ENCODE results near the gene ERC2. TPM values are rescaled to one million over a fixed set of nuclear protein-coding genes. Genes with fewer than 3 reads are reported as not detected.

The ERC2 gene
- total RNA-seq, 1 experiment from 2014 or later, result 0.90 TPM

DNA sequence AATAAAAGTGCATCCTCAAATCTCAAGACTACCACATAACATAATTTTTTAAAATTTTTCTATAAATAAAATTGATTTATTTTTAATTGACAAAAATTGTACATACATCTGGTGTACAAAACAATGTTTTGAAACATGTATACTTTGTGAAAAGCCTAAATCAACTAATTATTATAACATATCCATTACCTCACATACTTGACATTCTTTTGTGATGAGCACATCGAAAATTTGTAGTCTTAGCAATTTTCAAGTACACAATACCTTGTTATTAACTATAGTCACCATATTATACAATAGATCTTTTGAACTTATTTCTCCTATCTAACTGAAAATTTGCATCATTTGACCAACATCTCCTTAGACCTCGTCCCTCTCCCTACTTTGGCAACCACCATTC lies 973.3 kb downstream of the ERC2 start:
- Histone ChIP-seq H3K27ac (ENCODE audit: low read depth, low read length, poor library complexity, severe bottlenecking) (no peak overlapping the region), H3K36me3 (ENCODE audit: insufficient read depth, low read length, poor library complexity, severe bottlenecking) (no peaks in the 10 kb centered on the region), H3K4me1 (ENCODE audit: insufficient read depth, low read length, poor library complexity, severe bottlenecking) (peaks cover 21% of the 10 kb centered on the region), H3K9me3 (ENCODE audit: low read depth, low read length, poor library complexity, severe bottlenecking) (no peaks in the 10 kb centered on the region), H3K27me3 (replicated peaks; ENCODE audit: insufficient read depth, low read depth, low read length, poor library complexity) (no peaks in the 10 kb centered on the region), H3K4me3 (ENCODE audit: low read depth, low read length, poor library complexity, severe bottlenecking) (no peak overlapping the region)
- intact Hi-C loops (cut with micrococcal nuclease; ENCODE audit: unreplicated experiment), result no loop called here
- no TSS peak for BruUV-seq (replicated peaks)
- ChIA-PET CTCF (no interaction called here), POLR2A (ENCODE audit: low non-redundant PET) (no interaction called here)
- DNase-seq (ENCODE audit: low spot score), result no peak
- TF ChIP-seq, protein P1, sequence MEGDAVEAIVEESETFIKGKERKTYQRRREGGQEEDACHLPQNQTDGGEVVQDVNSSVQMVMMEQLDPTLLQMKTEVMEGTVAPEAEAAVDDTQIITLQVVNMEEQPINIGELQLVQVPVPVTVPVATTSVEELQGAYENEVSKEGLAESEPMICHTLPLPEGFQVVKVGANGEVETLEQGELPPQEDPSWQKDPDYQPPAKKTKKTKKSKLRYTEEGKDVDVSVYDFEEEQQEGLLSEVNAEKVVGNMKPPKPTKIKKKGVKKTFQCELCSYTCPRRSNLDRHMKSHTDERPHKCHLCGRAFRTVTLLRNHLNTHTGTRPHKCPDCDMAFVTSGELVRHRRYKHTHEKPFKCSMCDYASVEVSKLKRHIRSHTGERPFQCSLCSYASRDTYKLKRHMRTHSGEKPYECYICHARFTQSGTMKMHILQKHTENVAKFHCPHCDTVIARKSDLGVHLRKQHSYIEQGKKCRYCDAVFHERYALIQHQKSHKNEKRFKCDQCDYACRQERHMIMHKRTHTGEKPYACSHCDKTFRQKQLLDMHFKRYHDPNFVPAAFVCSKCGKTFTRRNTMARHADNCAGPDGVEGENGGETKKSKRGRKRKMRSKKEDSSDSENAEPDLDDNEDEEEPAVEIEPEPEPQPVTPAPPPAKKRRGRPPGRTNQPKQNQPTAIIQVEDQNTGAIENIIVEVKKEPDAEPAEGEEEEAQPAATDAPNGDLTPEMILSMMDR (conservative IDR thresholded peaks at IDR 0.05; ENCODE audit: low read depth, low read length), result no peak
- TF ChIP-seq EZH2 (IDR thresholded peaks at IDR 0.05; ENCODE audit: borderline replicate concordance, low read depth, low read length, poor library complexity, severe bottlenecking), result no peak

DNA sequence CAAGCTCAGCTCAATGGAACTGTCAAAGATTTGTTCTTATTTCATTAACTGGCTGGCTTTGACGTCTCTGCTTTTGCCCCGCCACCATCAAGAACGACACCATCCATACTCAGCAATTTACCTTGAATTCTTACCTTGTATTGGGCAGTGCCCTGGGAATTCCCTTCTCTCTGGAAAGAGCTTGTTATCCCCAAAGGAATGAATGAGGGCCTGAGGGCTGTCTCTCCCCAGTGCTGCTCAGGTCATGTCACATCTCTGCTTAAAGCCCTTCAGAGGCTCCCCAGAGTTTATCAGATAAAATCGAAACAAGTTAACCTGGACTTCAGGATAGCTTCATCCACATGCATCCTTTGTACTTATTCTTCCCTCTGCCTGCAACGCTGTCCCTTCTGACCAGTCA lies 975.3 kb downstream of the ERC2 start:
- no peak for DNase-seq (ENCODE audit: low spot score)
- Histone ChIP-seq H3K36me3 (ENCODE audit: insufficient read depth, low read length, poor library complexity, severe bottlenecking) (no peaks in the 10 kb centered on the region), H3K4me3 (ENCODE audit: low read depth, low read length, poor library complexity, severe bottlenecking) (no peak overlapping the region), H3K27me3 (replicated peaks; ENCODE audit: insufficient read depth, low read depth, low read length, poor library complexity) (no peaks in the 10 kb centered on the region), H3K4me1 (ENCODE audit: insufficient read depth, low read length, poor library complexity, severe bottlenecking) (peaks cover 21% of the 10 kb centered on the region), H3K27ac (ENCODE audit: low read depth, low read length, poor library complexity, severe bottlenecking) (no peak overlapping the region), H3K9me3 (ENCODE audit: low read depth, low read length, poor library complexity, severe bottlenecking) (no peaks in the 10 kb centered on the region)
- ChIA-PET CTCF (interaction anchor here (0.6 kb wide), 1 partner anchor 56 kb away, joined by 4 read pairs; no protein-coding TSS in a partner anchor), POLR2A (ENCODE audit: low non-redundant PET) (no interaction called here)
- no TSS peak for BruUV-seq (replicated peaks)
- intact Hi-C loops (cut with micrococcal nuclease; ENCODE audit: unreplicated experiment), result no loop called here
- TF ChIP-seq, protein P1 (conservative IDR thresholded peaks at IDR 0.05; ENCODE audit: low read depth, low read length), result no peak
- TF ChIP-seq EZH2 (IDR thresholded peaks at IDR 0.05; ENCODE audit: borderline replicate concordance, low read depth, low read length, poor library complexity, severe bottlenecking), result no peak

DNA sequence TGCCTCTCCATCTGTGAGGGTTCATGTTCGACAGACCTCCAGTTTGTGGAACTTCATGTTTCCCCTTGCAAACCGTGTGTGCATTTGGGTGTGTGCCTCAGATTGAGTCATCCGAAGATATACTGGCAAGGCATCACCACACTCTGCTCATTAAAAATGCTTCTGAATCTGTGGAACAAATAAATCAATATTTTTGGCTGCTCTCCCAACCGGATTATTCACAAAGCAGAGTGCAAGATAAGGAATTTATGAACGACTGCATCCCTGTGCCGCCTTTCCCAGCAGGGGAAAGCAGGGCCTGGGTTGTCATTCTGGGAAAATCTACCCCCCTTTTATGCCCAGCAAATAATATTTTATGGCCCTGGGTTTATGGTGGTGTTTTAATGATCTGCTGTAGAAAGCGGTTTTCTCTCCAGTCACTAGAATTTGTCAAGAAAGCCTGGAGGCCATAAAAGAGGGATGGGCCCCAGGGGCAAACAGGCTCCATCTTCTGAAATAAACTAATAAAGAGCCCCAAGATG lies 976.9 kb downstream of the ERC2 start:
- intact Hi-C loops (cut with micrococcal nuclease; ENCODE audit: unreplicated experiment), result no loop called here
- ChIA-PET POLR2A (ENCODE audit: low non-redundant PET) (no interaction called here), CTCF (no interaction called here)
- H3K4me1 ChIP-seq (ENCODE audit: insufficient read depth, low read length, poor library complexity, severe bottlenecking), result peaks cover 21% of the 10 kb centered on the region
- H3K36me3 ChIP-seq (ENCODE audit: insufficient read depth, low read length, poor library complexity, severe bottlenecking), result no peaks in the 10 kb centered on the region
- no peak overlapping the region for H3K4me3 ChIP-seq (ENCODE audit: low read depth, low read length, poor library complexity, severe bottlenecking)
- BruUV-seq (replicated peaks), result no TSS peak
- peak; percentile 63 for DNase-seq (ENCODE audit: low spot score)
- peak overlapping the region; percentile 25 for H3K27ac ChIP-seq (ENCODE audit: low read depth, low read length, poor library complexity, severe bottlenecking)
- no peaks in the 10 kb centered on the region for H3K9me3 ChIP-seq (ENCODE audit: low read depth, low read length, poor library complexity, severe bottlenecking)
- no peaks in the 10 kb centered on the region for H3K27me3 ChIP-seq (replicated peaks; ENCODE audit: insufficient read depth, low read depth, low read length, poor library complexity)
- no peak for TF ChIP-seq EZH2 (IDR thresholded peaks at IDR 0.05; ENCODE audit: borderline replicate concordance, low read depth, low read length, poor library complexity, severe bottlenecking)
- TF ChIP-seq, protein P1 (conservative IDR thresholded peaks at IDR 0.05; ENCODE audit: low read depth, low read length), result no peak

Data from A673 (cell line).